Peyer's patch (tissue), 4 donors: ENCODE measurements around the gene RET.

ENCODE experiments used
- CTCF ChIP-seq, 6 experiments: fragments of 450-650 bp in 4 of 6; fragments of 200-600 bp in 2 of 6; sonication (generic) in 1 of 6; IDR thresholded peaks; one replicate each; pipeline ENCODE4 v1.5.1; 2017 to 2019; ENCODE audit warnings: antibody characterized with exemption in 6 of 6, mild to moderate bottlenecking in 3 of 6, moderate library complexity in 1 of 6
- POLR2A ChIP-seq, 2 donors: fragments of 450-650 bp; IDR thresholded peaks; one replicate each; pipeline ENCODE4 v1.5.1; 2017; ENCODE audit warnings: antibody characterized with exemption in 2 of 2, mild to moderate bottlenecking in 2 of 2, moderate library complexity in 2 of 2

- no peak for TF ChIP-seq POLR2A (IDR thresholded peaks at IDR 0.05)
- TF ChIP-seq CTCF (IDR thresholded peaks at IDR 0.05) = no peak
Observed at GRCh38 chr10:43124094-43124521, 47.2 kb downstream of the RET start.
